Neural progenitor cell (in vitro differentiated cells): ENCODE data around the gene DLX4. TPM values are rescaled to one million over a fixed set of nuclear protein-coding genes. Genes with fewer than 3 reads are reported as not detected.

ENCODE experiments used
- DNase-seq: peaks from one replicate; pipeline ENCODE4 v3.0.0-alpha.2; 2016; ENCODE audit warnings: low spot score
- H2AFZ ChIP-seq: fragments of 200-600 bp; sonication (generic); replicated peaks from 2 replicates; pipeline ENCODE4 v1.6.1; 2016; ENCODE audit warnings: antibody characterized with exemption
- H3F3A ChIP-seq: fragments of 200-600 bp; sonication (generic); 2 replicates; pipeline ENCODE4 v1.6.1; 2016; ENCODE audit warnings: antibody characterized with exemption, low read depth
- H3K27ac ChIP-seq: fragments of 200-600 bp; sonication (generic); 2 replicates; pipeline ENCODE4 v1.5.1; 2016; ENCODE audit warnings: mild to moderate bottlenecking
- H3K27me3 ChIP-seq: fragments of 200-600 bp; sonication (generic); 2 replicates; pipeline ENCODE4 v1.6.1; 2016; ENCODE audit warnings: mild to moderate bottlenecking, moderate library complexity
- H3K36me3 ChIP-seq: fragments of 200-600 bp; sonication (generic); 2 replicates; pipeline ENCODE4 v1.5.1; 2016
- H3K4me1 ChIP-seq: fragments of 200-600 bp; sonication (generic); 2 replicates; pipeline ENCODE4 v1.6.1; 2016; ENCODE audit warnings: mixed run types
- H3K4me2 ChIP-seq: fragments of 200-600 bp; sonication (generic); 2 replicates; pipeline ENCODE4 v1.6.1; 2016
- H3K4me3 ChIP-seq: fragments of 200-600 bp; sonication (generic); 2 replicates; pipeline ENCODE4 v1.5.1; 2016
- H3K79me2 ChIP-seq: fragments of 200-600 bp; sonication (generic); 2 replicates; pipeline ENCODE4 v1.6.1; 2016; ENCODE audit warnings: low read depth
- H3K9ac ChIP-seq: fragments of 200-600 bp; sonication (generic); 2 replicates; pipeline ENCODE4 v1.6.1; 2016
- H3K9me3 ChIP-seq: fragments of 200-600 bp; sonication (generic); 2 replicates; pipeline ENCODE4 v1.5.1; 2016; ENCODE audit warnings: low read depth
- H4K20me1 ChIP-seq: fragments of 200-600 bp; sonication (generic); 2 replicates; pipeline ENCODE4 v1.6.1; 2016; ENCODE audit warnings: low read depth
- H3K27ac Mint-ChIP-seq: 3 replicates; pipeline ENCODE4 v1.8.0; 2021; ENCODE audit warnings: mixed read lengths
- H3K27me3 Mint-ChIP-seq: 2 replicates; pipeline ENCODE4 v1.8.0; 2022; ENCODE audit warnings: low read depth, mild to moderate bottlenecking, inconsistent platforms, moderate library complexity, mixed read lengths; ENCODE audit not compliant: insufficient read depth
- H3K36me3 Mint-ChIP-seq: 3 replicates; pipeline ENCODE4 v1.8.0; 2021; ENCODE audit warnings: mixed read lengths
- H3K4me1 Mint-ChIP-seq: 3 replicates; pipeline ENCODE4 v1.8.0; 2021; ENCODE audit warnings: mixed read lengths
- H3K4me3 Mint-ChIP-seq: 3 replicates; pipeline ENCODE4 v1.8.0; 2021; ENCODE audit warnings: mild to moderate bottlenecking, moderate library complexity, mixed read lengths
- H3K9me3 Mint-ChIP-seq: 3 replicates; pipeline ENCODE4 v1.8.0; 2020; ENCODE audit warnings: mixed read lengths
- CTCF ChIP-seq: fragments of 200-600 bp; sonication (generic); IDR thresholded peaks from 2 replicates; pipeline ENCODE4 v1.5.1; 2017; ENCODE audit warnings: antibody characterized with exemption, mild to moderate bottlenecking
- EZH2 ChIP-seq: fragments of 200-600 bp; sonication (generic); IDR thresholded peaks from 2 replicates; pipeline ENCODE4 v1.6.1; 2017; ENCODE audit warnings: antibody characterized with exemption, mild to moderate bottlenecking, moderate library complexity
- EZH2phosphoT487 ChIP-seq: fragments of 200-600 bp; sonication (generic); IDR thresholded peaks from 2 replicates; pipeline ENCODE4 v1.6.1; 2017; ENCODE audit warnings: antibody characterized with exemption
- total RNA-seq: library from RNA; depleted of rRNA; stranded (reverse); fragments of >200 nt; gene quantifications from 2 replicates; pipeline ENCODE4 v1.2.3, GENCODE V29; 2015; ENCODE audit warnings: low replicate concordance

DLX4 gene
- total RNA-seq, 1 donor from 2014 or later, result not detected

GRCh38 chr17:49924116-49924515 lies 44.9 kb upstream of the DLX4 start:
- Histone ChIP-seq H3K27me3 (no peaks in the 10 kb centered on the region), H3K9me3 (no peaks in the 10 kb centered on the region), H3K4me2 (no peak overlapping the region), H3K36me3 (no peaks in the 10 kb centered on the region), H3K4me3 (no peak overlapping the region), H3K4me1 (peaks cover 16% of the 10 kb centered on the region), H3K79me2 (no peaks in the 10 kb centered on the region), H3F3A (no peaks in the 10 kb centered on the region), H3K27ac (no peak overlapping the region), H3K9ac (no peak overlapping the region), H2AFZ (no peak overlapping the region), H4K20me1 (no peaks in the 10 kb centered on the region)
- peaks cover 16% of the 10 kb centered on the region for H3K27me3 Mint-ChIP-seq
- H3K4me1 Mint-ChIP-seq, result peaks cover 28% of the 10 kb centered on the region
- H3K9me3 Mint-ChIP-seq, result no peaks in the 10 kb centered on the region
- no peaks in the 10 kb centered on the region for H3K36me3 Mint-ChIP-seq
- TF ChIP-seq EZH2phosphoT487 (no peak), CTCF (no peak), EZH2 (no peak)
- H3K27ac Mint-ChIP-seq, result no peak overlapping the region
- no peak for DNase-seq
- H3K4me3 Mint-ChIP-seq, result no peak overlapping the region

DNA sequence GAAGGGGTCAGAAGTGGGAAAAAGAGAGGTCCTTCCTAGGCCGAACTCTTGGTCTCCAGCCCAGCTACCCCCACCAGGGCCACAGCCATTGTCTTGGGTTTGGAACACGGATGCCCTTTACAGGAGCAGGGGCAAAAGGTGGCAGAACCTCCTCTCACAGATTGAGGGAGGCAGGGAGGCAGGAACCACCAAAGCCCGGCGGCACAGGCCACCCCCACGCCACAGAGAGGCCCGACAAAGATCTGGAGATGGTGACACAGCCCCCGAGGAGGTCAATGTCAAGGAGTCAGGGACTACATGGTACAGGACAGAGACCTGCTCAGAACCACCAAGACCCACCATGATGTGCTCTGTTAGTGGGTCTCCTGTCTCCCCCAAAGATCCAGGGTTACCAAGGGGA lies 44.4 kb upstream of the DLX4 start:
- TF ChIP-seq CTCF, result no peak
- no peak for TF ChIP-seq EZH2phosphoT487
- no peak for TF ChIP-seq EZH2
- Histone ChIP-seq H2AFZ (no peak overlapping the region), H3K4me3 (no peak overlapping the region), H3K4me1 (peaks cover 16% of the 10 kb centered on the region), H4K20me1 (no peaks in the 10 kb centered on the region), H3K4me2 (no peak overlapping the region), H3K27me3 (no peaks in the 10 kb centered on the region), H3K79me2 (no peaks in the 10 kb centered on the region), H3K36me3 (no peaks in the 10 kb centered on the region), H3K9me3 (no peaks in the 10 kb centered on the region), H3F3A (no peaks in the 10 kb centered on the region), H3K9ac (no peak overlapping the region), H3K27ac (no peak overlapping the region)
- Mint-ChIP-seq H3K36me3 (no peaks in the 10 kb centered on the region), H3K27ac (no peak overlapping the region), H3K9me3 (no peaks in the 10 kb centered on the region), H3K4me1 (peaks cover 28% of the 10 kb centered on the region), H3K27me3 (peaks cover 16% of the 10 kb centered on the region), H3K4me3 (peak overlapping the region; percentile 15)
- no peak for DNase-seq

DNA sequence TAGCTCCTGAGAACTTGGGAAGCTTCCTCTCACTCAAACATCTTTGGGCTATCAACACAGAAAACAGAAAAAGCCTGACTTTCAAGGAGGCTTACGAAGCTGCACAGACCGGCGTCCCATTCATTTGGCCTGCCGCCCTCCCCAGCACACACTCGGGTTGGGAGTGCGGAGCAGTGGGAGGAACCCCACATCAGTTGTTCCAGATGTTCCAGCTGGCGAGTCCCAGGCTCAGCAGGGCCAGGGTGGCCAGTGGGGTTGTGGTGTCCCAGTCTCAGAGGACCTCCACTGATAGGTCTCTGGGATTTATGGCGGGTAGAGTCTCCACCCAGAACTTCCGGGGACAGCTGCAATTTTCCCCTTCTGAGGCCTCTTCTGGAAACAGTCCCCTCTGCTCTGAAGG lies 43.1 kb upstream of the DLX4 start:
- no peak overlapping the region for H3K27ac ChIP-seq
- Mint-ChIP-seq H3K36me3 (no peaks in the 10 kb centered on the region), H3K4me3 (no peak overlapping the region), H3K4me1 (peaks cover 21% of the 10 kb centered on the region), H3K9me3 (no peaks in the 10 kb centered on the region), H3K27ac (no peak overlapping the region), H3K27me3 (peaks cover 21% of the 10 kb centered on the region)
- TF ChIP-seq EZH2phosphoT487, result no peak
- TF ChIP-seq EZH2, result no peak
- no peak for TF ChIP-seq CTCF
- H3K27me3 ChIP-seq, result no peaks in the 10 kb centered on the region
- no peak overlapping the region for H2AFZ ChIP-seq
- peaks cover 9% of the 10 kb centered on the region for H3K4me1 ChIP-seq
- no peaks in the 10 kb centered on the region for H4K20me1 ChIP-seq
- no peak overlapping the region for H3K9ac ChIP-seq
- H3K4me2 ChIP-seq, result no peak overlapping the region
- no peaks in the 10 kb centered on the region for H3F3A ChIP-seq
- no peaks in the 10 kb centered on the region for H3K79me2 ChIP-seq
- no peak overlapping the region for H3K4me3 ChIP-seq
- no peaks in the 10 kb centered on the region for H3K36me3 ChIP-seq
- no peaks in the 10 kb centered on the region for H3K9me3 ChIP-seq
- DNase-seq, result no peak

- Histone ChIP-seq H3K4me1 (peaks cover 7% of the 10 kb centered on the region), H3K27me3 (no peaks in the 10 kb centered on the region), H3K4me2 (no peak overlapping the region), H3F3A (no peaks in the 10 kb centered on the region), H3K9me3 (no peaks in the 10 kb centered on the region), H3K27ac (no peak overlapping the region), H3K79me2 (no peaks in the 10 kb centered on the region), H3K9ac (no peak overlapping the region), H3K4me3 (no peak overlapping the region), H2AFZ (no peak overlapping the region), H3K36me3 (no peaks in the 10 kb centered on the region), H4K20me1 (no peaks in the 10 kb centered on the region)
- Mint-ChIP-seq H3K27ac (no peak overlapping the region), H3K9me3 (no peaks in the 10 kb centered on the region), H3K4me3 (no peak overlapping the region), H3K4me1 (peaks cover 14% of the 10 kb centered on the region), H3K27me3 (peaks cover 24% of the 10 kb centered on the region), H3K36me3 (no peaks in the 10 kb centered on the region)
- TF ChIP-seq EZH2phosphoT487 (no peak), EZH2 (no peak), CTCF (no peak)
- DNase-seq, result no peak
Measured at GRCh38 chr17:49926886-49927285, 42.1 kb upstream of the DLX4 start.
